K562 (cell line): ENCODE results near the gene PPP1R14B. TPM values are rescaled to one million over a fixed set of nuclear protein-coding genes. Genes with fewer than 3 reads are reported as not detected.

Experiments
- BRD9 ChIP-seq: fragments of 450-650 bp; IDR thresholded peaks from 2 replicates; pipeline ENCODE4 v1.6.1; 2018; ENCODE audit warnings: low read depth; ENCODE audit not compliant: partially characterized antibody
- CBFB ChIP-seq: sonication (generic); formaldehyde crosslinking; IDR thresholded peaks from 2 replicates; pipeline ENCODE4 v1.4.0; 2020; ENCODE audit warnings: mild to moderate bottlenecking, missing genetic modification reagents
- COPS2 ChIP-seq: fragments of 450-650 bp; conservative IDR thresholded peaks from 2 replicates; pipeline ENCODE4 v1.6.1; 2016; ENCODE audit warnings: mild to moderate bottlenecking, moderate library complexity
- CREM ChIP-seq: IDR thresholded peaks from 2 replicates; pipeline ENCODE4 v1.6.1; 2014; ENCODE audit warnings: antibody characterized with exemption, low read depth
- FOXA3 ChIP-seq, 2 experiments: fragments of 450-650 bp in 1 of 2; sonication (generic) in 1 of 2; formaldehyde crosslinking; IDR thresholded peaks in 1 of 2; conservative IDR thresholded peaks in 1 of 2; 2 replicates each; pipeline versions ENCODE4 v1.4.0 to v1.8.0; 2020 to 2022; ENCODE audit warnings: mild to moderate bottlenecking in 2 of 2, missing genetic modification reagents in 1 of 2
- FOXM1 ChIP-seq, 2 experiments: fragments of 450-650 bp in 1 of 2; sonication (generic) in 1 of 2; formaldehyde crosslinking in 1 of 2; IDR thresholded peaks; 2 replicates each; pipeline versions ENCODE4 v1.6.1 to v1.9.0; 2017 to 2022; ENCODE audit warnings: low read depth in 2 of 2, mild to moderate bottlenecking in 2 of 2, missing genetic modification reagents in 1 of 2, moderate library complexity in 1 of 2
- IFI16 ChIP-seq: fragments of 250-450 bp; sonication (Bioruptor Pico); IDR thresholded peaks from 2 replicates; pipeline ENCODE4 v2.1.2; 2022; ENCODE audit warnings: mild to moderate bottlenecking, inconsistent platforms
- LCOR ChIP-seq: sonication (generic); formaldehyde crosslinking; IDR thresholded peaks from 2 replicates; pipeline ENCODE4 v1.8.0; 2022; ENCODE audit warnings: mild to moderate bottlenecking, missing genetic modification reagents
- POLR2B ChIP-seq: fragments of 450-650 bp; IDR thresholded peaks from 2 replicates; pipeline ENCODE4 v1.6.1; 2018; ENCODE audit warnings: low read depth; ENCODE audit not compliant: partially characterized antibody
- RBM14 ChIP-seq: fragments of 200-400 bp; formaldehyde crosslinking; IDR thresholded peaks from 2 replicates; pipeline ENCODE4 v1.6.1; 2018; ENCODE audit warnings: low read depth, mild to moderate bottlenecking, low read length, moderate library complexity, borderline replicate concordance; ENCODE audit not compliant: insufficient read depth
- SAP30 ChIP-seq: fragments of 200-600 bp; sonication (generic); IDR thresholded peaks from 2 replicates; pipeline ENCODE4 v1.6.1; 2012; ENCODE audit warnings: borderline replicate concordance, low read depth, mild to moderate bottlenecking, moderate library complexity, low read length, control low read depth, inconsistent platforms; ENCODE audit not compliant: insufficient read depth, poor library complexity, severe bottlenecking
- SMARCC2 ChIP-seq: fragments of 450-650 bp; IDR thresholded peaks from 2 replicates; pipeline ENCODE4 v1.6.1; 2017; ENCODE audit warnings: antibody characterized with exemption, moderate library complexity, mild to moderate bottlenecking, low read depth
- ZFP1 ChIP-seq: fragments of 450-650 bp; formaldehyde crosslinking; IDR thresholded peaks from 2 replicates; pipeline ENCODE4 v1.4.0; 2020; ENCODE audit warnings: mild to moderate bottlenecking, mixed read lengths
- ZNF79 ChIP-seq: fragments of 250-450 bp; sonication (Bioruptor Pico); IDR thresholded peaks from 2 replicates; pipeline ENCODE4 v1.4.0; 2020; ENCODE audit warnings: low read depth, mild to moderate bottlenecking, moderate library complexity
- polyA plus RNA-seq, 8 experiments: library from polyadenylated mRNA; depleted of rRNA in 4 of 8; stranded (reverse) in 5 of 8; unstranded in 3 of 8; fragments of >200 nt; fragmentation: Nextera tagmentation in 2 of 8; fragmentation: Illumina TruSeq in 1 of 8; extraction: Ambion mirVana in 2 of 8; extraction: Trizol in 1 of 8; gene quantifications; 2 replicates each; pipeline versions ENCODE4 v1.2.1 to v1.2.3, GENCODE V29; 2011 to 2014; ENCODE audit warnings: inconsistent platforms in 1 of 8, missing spikeins in 1 of 8
- total RNA-seq, 7 experiments: library from RNA; depleted of rRNA in 6 of 7; stranded (reverse); fragments of >200 nt in 6 of 7; fragmentation: Illumina TruSeq in 2 of 7; extraction: Trizol in 2 of 7; gene quantifications; 2 replicates each; pipeline versions ENCODE4 v1.2.1 to v1.2.3, GENCODE V29; 2011 to 2021; ENCODE audit warnings: low replicate concordance in 1 of 7
- TF ChIP-seq, protein P1 (sequence below): fragments of 250-450 bp; sonication (Bioruptor Pico); IDR thresholded peaks from 2 replicates; pipeline ENCODE4 v1.5.1; 2021; ENCODE audit warnings: mild to moderate bottlenecking
- TF ChIP-seq, protein P2 (sequence below), 2 experiments: fragments of 150-350 bp in 1 of 2; IDR thresholded peaks; 2 replicates each; pipeline ENCODE4 v1.6.1; 2012 to 2016; ENCODE audit warnings: low read depth in 2 of 2, low read length in 2 of 2, mild to moderate bottlenecking in 1 of 2, moderate library complexity in 1 of 2
- TF ChIP-seq, protein P3 (sequence below): sonication (generic); formaldehyde crosslinking; IDR thresholded peaks from 2 replicates; pipeline ENCODE4 v1.9.0; 2022; ENCODE audit warnings: mild to moderate bottlenecking, missing genetic modification reagents
- TF ChIP-seq, protein P4 (sequence below): fragments of 250-450 bp; sonication (Bioruptor Pico); IDR thresholded peaks from 2 replicates; pipeline ENCODE4 v1.8.0; 2022; ENCODE audit warnings: inconsistent platforms, mild to moderate bottlenecking, moderate library complexity, borderline replicate concordance

The PPP1R14B gene
- total and polyA plus RNA-seq, 9 of the 15 experiments (the other 6 are each of a cell fraction or from before 2014, with no cell fraction given) = 7.7 to 566 (median 212) TPM

DNA sequence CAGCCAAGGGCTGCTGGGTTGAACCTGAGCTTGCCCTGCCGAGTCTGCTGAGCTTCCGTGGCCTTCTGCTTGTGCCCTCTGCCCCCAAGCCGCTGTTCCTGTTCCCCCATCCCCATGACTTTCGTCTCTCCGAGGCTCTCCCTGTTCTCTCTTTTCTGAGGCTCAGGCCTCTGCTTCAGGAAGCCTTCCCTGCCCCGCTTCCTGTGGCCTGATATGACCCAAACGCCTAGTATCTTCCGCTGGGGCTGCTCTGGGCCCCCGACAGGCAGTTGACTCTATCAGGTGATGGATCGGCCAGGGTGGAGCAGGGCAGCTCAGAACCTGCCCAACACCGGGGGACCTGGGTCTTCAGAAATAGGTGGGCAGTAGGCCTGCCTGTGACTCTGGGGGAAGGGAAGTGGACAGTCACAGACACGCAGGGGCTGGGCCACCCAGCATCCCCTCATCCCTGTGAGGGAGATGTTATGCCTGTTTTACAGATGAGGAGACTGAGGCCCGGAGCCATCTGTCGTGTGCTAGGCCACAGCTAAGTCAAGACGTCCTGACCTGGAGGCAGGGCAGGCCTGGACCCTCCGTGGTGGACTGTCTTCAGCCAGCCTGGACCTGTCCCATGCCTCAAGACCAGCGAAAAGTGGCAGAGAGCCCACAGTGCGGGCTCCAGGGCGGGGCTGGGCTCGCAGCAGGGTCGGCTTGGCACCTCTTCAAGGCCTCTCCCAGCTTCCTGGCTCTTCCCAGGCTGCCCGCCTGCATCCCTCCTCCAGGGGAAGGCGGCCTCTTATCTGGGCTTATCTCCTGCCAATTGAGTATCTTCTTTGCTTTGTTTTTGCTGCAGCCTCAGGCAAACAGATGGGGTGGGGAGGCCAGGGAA, 21.5 kb upstream of the PPP1R14B start (continued):
- TF ChIP-seq CBFB (no peak), POLR2B (no peak), CREM (no peak), ZNF79 (CRISPR knock-in tag) (0 out of 2 replicates have a peak, but pooled peaks have one; percentile 23), SAP30 (no peak), IFI16 (CRISPR knock-in tag) (no peak), FOXA3 (CRISPR knock-in tag; conservative IDR thresholded peaks at IDR 0.05 in 1 of 2, IDR thresholded peaks at IDR 0.05 in 1 of 2) (no peak), COPS2 (no peak), BRD9 (no peak), LCOR (CRISPR knock-in tag) (no peak), SMARCC2 (no peak), FOXM1 (IDR thresholded peaks at IDR 0.05; ENCODE audit: low read depth) (no peak), FOXM1 (CRISPR knock-in tag; IDR thresholded peaks at IDR 0.05; ENCODE audit: low read depth) (no peak), ZFP1 (no peak), RBM14 (no peak)
- TF ChIP-seq, protein P1, sequence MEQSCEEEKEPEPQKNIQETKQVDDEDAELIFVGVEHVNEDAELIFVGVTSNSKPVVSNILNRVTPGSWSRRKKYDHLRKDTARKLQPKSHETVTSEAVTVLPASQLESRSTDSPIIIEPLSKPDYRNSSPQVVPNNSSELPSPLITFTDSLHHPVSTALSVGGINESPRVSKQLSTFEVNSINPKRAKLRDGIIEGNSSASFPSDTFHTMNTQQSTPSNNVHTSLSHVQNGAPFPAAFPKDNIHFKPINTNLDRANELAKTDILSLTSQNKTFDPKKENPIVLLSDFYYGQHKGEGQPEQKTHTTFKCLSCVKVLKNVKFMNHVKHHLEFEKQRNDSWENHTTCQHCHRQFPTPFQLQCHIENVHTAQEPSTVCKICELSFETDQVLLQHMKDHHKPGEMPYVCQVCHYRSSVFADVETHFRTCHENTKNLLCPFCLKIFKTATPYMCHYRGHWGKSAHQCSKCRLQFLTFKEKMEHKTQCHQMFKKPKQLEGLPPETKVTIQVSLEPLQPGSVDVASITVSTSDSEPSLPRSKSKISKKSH = no peak
- TF ChIP-seq, protein P2, sequence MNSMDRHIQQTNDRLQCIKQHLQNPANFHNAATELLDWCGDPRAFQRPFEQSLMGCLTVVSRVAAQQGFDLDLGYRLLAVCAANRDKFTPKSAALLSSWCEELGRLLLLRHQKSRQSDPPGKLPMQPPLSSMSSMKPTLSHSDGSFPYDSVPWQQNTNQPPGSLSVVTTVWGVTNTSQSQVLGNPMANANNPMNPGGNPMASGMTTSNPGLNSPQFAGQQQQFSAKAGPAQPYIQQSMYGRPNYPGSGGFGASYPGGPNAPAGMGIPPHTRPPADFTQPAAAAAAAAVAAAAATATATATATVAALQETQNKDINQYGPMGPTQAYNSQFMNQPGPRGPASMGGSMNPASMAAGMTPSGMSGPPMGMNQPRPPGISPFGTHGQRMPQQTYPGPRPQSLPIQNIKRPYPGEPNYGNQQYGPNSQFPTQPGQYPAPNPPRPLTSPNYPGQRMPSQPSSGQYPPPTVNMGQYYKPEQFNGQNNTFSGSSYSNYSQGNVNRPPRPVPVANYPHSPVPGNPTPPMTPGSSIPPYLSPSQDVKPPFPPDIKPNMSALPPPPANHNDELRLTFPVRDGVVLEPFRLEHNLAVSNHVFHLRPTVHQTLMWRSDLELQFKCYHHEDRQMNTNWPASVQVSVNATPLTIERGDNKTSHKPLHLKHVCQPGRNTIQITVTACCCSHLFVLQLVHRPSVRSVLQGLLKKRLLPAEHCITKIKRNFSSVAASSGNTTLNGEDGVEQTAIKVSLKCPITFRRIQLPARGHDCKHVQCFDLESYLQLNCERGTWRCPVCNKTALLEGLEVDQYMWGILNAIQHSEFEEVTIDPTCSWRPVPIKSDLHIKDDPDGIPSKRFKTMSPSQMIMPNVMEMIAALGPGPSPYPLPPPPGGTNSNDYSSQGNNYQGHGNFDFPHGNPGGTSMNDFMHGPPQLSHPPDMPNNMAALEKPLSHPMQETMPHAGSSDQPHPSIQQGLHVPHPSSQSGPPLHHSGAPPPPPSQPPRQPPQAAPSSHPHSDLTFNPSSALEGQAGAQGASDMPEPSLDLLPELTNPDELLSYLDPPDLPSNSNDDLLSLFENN (IDR thresholded peaks at IDR 0.05; ENCODE audit: low read depth in 2 of 2, low read length in 2 of 2) = no peak
- TF ChIP-seq, protein P3, sequence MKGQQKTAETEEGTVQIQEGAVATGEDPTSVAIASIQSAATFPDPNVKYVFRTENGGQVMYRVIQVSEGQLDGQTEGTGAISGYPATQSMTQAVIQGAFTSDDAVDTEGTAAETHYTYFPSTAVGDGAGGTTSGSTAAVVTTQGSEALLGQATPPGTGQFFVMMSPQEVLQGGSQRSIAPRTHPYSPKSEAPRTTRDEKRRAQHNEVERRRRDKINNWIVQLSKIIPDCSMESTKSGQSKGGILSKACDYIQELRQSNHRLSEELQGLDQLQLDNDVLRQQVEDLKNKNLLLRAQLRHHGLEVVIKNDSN = no peak
- TF ChIP-seq, protein P4, sequence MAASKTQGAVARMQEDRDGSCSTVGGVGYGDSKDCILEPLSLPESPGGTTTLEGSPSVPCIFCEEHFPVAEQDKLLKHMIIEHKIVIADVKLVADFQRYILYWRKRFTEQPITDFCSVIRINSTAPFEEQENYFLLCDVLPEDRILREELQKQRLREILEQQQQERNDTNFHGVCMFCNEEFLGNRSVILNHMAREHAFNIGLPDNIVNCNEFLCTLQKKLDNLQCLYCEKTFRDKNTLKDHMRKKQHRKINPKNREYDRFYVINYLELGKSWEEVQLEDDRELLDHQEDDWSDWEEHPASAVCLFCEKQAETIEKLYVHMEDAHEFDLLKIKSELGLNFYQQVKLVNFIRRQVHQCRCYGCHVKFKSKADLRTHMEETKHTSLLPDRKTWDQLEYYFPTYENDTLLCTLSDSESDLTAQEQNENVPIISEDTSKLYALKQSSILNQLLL (CRISPR knock-in tag) = no peak
